GM18909 (cell line): ENCODE results near the gene GOLGA2.

Experiments
- ATAC-seq: cut with Tn5 transposase; IDR thresholded peaks from one replicate; pipeline ENCODE4 v1.9.1; 2021; ENCODE audit warnings: mild to moderate bottlenecking; ENCODE audit not compliant: unreplicated experiment, poor library complexity

Gene GOLGA2

DNA sequence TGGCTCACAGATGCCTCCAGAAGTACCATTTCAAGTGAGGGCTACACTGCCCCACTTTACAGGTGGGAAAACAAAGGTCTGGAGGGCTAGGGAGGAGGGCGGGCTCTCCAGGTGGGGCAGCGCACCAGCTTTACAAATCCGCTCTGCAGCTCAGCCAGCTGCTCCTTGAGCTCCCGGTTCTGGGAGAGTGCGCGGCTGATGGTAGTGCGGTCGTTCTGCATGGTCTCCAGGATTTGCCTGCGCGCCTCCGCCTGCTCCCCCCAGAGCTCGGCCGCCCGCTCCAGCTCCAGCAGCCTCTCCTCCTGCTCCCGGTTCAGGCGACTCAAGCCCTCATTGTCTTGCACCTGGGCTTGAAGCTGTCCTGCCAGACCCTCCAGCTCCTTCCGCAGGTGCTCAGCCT is 15.5 kb downstream of the GOLGA2 start:
- ATAC-seq, result no peak

DNA sequence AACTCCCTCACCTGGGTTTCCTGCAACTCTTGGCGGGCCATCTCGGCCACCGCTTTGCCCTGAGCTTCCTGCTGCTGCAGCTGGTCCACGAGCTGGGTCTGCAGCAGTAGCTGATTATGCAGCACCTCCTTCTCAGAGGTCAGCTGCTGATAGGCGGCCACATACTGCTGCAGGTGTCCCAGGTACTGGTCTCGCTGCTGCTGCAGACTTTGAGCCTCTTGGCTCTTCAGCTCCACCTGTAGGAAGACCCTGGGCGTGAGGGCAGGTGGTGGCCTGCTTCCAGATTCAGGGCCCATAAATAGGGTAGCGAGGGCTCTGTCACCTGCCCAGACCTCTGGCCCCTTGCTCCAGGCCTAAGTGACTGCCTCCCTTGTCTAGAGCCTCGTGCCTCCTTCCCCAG is 16.7 kb downstream of the GOLGA2 start:
- ATAC-seq, result no peak

DNA sequence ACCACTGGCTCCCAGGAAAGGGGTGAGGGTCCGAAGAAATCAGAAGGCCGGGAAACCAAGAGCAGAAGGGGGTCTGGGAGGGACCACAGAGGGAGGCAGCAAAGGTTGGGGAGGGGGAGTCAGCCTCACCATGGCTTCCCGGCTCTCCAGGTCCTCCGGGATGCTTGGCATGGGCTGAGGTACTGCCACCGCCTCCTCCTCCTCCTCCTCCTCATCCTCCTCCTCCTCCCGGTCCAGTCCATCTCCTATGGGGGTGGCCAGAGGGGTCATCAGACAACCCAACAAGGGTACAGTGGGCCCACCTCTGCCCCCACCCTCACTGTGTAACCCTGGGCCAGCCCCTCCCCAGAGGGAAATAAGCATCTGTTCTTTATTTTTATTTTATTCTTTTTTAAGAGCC is 17.5 kb downstream of the GOLGA2 start:
- no peak for ATAC-seq

DNA sequence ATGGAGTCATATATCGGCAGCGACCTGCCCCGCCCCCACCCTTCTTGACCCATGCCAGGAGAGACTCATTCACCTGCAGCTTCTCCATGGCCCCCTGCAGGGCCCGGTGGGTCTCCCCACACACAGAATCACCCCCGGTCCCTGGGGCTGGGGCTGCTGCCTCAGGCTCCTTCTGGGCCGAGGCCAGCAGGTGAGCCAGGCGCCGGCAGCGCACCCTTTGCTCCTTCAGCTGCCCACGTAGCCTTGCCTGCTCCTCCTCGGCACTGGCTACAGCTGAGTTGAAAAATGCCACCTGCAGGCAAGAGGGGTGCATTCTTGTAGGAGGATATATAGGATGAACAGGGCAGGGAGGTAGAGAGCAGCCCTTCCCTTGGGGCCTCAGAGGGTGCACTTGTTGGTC is 17.9 kb downstream of the GOLGA2 start:
- ATAC-seq, result no peak

DNA sequence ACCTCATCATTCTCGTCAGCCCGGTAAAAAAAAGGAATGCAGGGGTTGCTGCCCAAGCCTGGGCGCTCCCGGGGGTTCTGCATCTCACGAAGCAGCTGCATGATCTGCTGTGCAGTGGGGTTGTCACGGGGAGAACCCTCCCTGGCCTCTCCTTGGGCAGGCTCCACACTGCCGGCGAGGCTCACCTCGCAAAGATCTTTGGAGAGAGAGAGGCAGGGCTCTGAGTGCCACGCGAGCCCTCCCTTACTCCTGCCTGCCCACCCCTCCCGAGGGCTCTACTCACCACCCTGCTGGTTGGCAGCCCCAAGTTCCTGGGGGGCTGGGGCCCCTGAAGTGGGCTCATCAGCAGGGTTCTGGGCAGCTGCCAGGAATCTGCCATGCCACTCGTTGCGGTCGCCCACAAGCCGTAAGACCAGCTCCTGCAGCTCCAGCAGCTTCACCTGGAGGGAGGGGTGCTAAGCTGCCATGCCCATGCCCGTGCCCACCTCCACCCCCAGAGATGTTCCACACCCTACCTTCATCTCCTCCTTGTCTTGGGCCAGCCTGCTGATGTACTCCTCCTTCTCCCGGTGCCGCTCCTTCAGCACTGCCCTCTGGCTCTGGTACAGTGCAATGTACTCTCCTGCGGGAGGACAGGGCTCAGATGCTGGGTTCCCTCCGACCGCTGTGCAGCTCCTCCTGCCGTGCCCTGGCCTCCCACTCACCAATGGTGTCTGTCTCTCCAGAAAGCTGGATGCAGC is 18.6 kb downstream of the GOLGA2 start:
- no peak for ATAC-seq

DNA sequence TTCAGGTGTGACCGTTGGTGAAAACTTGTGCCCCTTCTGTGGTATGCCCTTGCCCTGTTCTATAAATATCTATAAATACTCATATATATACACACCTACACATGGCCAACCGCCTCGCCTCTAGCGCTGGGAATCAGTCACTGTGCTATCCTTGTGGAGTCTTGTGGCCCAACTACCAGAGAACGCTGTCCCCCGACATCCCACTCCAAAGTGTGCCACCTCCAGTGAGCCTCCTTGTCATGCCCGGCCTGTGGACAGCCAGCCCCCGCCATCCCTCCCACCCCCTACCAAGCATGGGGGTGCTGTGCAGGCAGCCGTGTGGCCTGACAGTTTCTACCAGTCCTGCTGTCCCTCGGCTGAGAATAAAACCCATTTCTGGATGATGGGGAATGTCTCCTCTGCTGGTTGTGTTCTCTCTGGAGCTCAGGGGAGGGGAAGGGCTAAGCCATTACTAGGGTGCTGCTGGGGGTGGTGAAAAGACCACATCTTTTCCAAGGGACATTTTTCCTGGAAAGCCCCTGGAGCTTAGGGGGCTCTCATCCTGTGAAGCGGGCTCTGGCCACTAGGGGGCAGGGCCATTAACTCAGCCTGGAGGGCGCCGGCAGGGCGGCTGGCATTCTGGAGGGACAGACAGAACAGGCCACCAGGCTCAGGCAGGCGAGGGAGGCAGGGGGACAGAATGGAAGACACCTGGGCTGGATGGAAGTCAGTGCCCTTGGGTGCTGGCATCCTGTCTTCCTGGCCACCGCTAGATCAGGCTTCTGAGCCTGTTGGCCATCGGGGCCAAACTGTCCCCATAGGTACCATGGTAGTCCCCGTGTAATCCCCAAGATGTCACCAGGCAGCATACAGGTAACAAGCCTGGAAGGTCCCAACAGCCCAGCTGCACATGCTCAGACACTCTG is 20.7 kb downstream of the GOLGA2 start:
- ATAC-seq, result no peak

DNA sequence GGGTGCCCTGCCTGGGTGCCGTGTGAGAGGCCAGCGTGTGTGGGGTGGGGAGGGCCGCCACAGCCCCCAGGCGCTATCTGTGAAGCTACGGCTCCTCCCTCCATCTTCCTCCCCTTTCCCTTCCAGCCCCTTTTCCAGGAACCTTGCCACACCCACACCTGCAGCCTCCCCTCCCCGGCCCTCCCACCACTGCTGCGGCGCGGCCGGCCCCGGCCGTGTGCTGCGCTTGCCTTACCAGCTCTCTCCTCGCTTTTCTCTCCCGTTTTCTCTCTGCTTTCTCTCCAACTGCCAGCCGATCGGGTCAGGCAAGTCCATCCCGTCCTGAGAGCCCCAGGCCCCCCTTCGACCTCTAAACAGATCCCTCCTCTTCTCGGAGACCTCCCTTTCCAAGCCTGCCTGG is 21.4 kb downstream of the GOLGA2 start:
- ATAC-seq, result no peak

DNA sequence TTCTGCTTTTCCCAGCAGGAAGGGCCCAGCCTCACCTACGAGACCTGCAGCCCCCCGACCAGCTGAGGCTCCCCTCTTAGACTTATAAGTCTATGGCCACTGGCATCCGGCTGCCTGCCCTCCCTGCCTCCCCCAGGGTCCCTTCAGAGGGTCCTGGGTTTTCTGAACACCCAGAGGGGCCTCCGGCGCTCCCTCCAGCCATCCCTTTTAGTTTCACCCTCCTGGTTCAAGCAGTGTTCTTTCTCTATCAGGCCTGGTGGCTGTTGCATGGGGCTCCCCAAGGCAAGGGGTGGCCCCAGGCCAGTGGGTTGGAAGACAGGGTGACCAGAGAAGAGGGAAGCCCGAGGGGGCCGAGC is 21.8 kb downstream of the GOLGA2 start:
- ATAC-seq, result no peak

DNA sequence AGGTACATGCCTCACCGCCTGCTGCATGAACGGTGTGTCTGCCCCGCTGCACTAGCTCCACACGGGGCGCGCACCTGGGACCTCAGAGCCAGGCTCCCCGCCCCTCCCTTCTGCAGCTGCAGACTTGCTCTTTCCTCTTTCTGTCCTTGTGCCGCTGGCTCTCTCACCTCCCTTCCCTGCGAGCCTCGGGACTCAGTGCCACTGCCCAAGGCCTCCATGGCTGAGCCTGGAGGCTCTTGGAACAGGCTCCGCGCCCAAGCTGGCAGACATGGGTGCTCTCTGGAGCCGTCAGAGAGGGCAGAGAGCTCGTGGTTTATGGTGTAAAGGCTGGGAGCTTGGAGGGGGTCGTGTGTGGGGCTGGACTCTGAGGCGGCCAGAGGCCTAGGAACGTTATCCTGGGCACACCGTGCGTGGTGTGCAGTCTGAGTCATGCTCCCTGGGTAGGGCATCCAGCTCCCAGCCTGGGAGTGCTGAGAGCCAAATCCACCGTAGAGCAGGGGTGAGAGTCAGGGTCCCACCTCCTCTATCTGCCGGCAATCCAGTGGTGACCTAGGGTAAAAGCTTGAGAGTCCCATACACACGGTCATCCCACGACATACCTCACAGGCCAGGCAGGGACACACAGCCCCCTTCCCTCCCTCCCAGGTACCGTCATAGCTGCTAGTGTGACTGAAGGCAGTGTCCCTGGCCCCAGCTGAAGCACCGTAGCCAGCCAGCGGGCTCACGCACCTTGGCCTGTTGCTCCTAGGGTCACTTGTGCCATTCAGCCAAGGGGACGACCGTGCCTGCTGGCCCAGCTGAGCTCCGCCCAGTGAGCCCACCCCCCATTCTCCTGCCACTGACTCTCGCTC is 22.4 kb downstream of the GOLGA2 start:
- ATAC-seq, result no peak

DNA sequence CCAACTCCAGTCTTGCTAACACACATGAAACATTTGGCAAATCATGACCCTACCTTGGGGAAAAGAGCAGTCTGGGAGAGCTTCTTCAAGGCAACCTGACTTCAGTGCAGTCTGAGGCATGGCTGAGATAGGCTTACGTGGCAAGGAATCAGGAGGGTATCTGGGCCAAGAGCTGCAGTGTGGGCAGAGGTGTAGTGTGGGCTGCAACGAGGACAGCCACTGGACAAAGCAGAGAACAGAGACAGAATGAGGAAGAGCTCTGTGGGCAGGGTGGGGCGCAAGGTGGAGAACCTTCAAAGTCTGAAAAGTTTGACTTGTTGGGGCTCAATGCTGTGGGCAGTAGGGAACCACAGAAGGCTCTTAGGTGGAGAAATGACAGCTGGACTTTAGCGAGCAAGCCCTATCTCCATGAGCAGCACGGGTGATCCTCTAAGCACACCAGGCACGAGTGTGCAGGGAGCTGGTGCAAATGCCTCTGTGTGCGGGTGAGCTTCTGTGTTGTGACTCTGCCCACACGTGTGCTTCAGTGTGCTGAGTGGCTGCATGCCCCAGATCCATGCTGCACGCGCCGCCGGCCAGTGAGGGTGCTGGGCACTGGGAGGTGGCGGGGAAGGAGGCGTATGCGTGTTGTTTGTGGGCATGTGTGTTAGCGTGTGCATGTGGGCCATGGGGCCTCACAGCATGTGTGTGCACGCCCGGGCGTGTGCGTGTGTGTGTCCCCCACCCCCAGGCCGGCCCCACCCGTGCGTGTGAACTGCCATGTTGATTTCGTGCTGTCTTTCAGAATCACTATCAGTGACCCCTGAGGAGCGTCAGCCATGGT is 23.3 kb downstream of the GOLGA2 start:
- ATAC-seq, result no peak

DNA sequence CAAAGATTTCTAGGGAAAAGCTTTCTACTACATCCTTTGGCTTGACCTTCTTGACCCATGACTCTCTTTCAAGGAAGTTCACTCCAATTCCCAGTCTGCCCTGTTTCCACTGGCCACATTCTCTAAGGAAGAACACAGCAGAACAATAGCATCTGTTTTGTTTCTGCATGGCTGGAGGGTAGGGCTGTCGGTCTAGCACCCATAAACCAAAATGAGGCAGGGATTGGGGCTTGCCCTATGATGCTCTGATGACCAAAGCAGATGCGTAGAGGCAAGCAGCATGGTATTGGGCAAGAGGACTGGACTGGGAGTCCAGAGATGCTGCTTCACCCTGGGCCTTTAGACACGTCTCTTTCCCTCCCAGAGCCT is 24.1 kb downstream of the GOLGA2 start:
- ATAC-seq, result no peak

DNA sequence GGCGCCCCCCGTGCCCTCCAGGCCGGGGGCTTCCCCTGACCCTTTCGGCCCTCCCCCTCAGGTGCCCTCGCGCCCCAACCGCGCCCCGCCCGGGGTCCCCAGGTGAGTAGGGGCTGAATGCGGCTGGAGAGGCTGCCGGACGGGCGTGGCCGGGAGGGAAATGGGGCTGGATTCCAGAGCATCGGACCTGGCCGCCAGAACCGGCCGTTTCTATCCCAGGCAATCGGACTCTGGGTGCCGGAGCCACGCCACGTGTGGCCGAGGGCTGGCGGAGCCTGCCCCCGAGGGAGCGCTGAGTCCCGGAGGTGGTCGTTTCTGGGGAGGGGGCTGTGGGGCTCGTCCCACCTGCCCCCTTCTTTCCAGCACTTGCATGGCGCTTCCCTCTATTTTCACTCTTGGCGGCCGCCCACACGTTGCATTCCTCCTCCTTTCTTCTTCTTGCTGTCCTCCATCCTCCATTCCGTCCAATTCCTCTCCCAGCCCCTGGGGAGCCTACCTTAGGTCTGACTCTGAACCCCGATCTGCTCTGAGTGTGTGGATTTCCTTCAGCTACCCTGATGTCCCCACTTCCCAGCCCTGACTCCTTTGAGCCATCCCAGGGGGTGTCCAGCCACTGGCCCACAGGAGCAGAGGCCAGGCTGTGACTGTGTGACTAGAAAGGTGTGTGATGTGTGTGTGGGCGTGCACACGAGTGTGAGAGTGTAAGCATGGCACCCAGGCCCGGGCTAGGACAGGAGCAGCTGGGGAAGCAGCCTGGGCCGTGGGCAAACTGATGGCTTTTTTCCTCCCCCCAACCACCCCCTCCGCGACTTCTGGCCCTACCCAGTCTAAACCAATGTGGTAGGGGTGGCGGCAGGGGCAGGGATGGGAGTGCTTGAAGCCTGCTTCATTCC is 24.7 kb downstream of the GOLGA2 start:
- peak; percentile 32 for ATAC-seq

DNA sequence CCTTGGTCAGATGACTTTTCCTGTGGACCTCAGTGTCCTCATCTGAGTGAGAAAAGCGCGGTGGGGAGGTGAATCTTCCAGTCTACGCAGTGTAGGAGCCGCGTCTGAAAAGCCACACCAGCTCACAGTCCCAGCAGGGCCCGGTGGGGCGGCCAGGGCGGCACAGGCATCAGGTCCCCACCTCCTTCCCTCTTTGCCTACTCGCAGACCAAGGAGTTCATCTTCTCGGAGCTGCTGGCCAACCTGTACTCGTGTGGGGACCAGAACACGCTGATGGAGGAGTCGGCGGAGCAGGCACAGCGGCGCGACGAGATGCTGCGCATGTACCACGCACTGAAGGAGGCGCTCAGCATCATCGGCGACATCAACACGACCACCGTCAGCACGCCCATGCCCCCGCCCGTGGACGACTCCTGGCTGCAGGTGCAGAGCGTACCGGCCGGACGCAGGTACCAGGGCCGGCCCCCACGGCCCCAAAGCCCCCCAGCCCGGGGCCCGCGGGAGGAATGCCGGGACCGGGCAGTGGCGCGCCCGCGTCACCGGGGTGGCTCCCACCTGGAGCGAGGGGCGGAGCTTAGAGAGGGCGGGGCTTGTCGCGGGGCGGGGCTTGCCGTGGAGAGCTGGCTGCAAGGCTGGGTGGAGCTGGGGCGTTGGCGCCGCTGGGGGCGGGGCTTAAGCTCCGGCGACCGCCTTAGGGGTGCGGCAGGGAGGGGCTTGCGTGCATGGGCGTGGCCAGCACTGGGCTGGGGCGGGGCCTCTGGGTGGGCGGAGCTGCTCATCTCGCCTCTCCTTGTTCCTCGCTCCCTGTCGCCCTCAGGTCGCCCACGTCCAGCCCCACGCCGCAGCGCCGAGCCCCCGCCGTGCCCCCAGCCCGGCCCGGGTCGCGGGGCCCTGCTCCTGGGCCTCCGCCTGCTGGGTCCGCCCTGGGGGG is 25.6 kb downstream of the GOLGA2 start:
- peak; percentile 84 for ATAC-seq

DNA sequence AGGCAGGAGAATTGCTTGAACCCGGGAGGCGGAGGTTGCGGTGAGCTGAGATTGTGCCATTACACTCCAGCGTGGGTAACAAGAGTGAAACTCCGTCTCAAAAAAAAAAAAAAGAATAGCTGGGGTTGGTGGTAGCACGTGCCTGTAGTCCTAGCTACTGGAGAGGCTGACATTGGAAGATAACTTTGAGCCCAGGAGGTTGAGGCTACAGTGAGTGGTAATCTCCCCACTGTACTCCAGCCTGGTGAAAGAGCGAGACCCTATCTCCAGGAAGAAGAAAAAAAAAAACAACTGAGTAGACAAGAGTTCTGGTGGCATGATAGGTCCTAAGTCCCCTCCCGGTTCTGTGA is 26.3 kb downstream of the GOLGA2 start:
- ATAC-seq, result no peak

DNA sequence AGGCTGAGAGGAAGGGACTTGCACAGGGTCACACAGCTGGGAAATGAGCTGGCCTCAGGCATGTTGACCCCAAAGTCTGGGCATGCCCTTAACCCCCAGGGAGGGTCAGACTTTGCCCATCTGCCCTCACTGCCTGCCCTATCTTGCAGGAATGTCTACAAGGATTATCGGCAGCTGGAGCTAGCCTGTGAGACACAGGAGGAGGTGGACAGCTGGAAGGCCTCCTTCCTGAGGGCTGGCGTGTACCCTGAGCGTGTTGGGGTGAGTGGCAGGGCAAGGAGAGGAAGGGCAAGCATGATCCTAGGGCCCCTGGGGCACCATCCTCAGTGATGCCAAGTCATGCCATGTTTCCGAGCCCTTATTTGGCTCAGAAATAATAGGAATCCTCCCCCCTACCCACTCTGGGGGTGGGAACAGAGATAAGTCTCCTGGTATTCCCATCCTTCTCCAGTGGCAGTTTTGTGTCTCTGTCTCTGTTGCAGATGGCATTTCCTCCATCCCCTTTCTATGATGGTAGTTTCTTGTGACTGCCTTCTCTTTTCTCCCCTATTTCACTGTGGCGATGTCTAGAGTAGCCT is 28.5 kb downstream of the GOLGA2 start:
- ATAC-seq, result no peak

DNA sequence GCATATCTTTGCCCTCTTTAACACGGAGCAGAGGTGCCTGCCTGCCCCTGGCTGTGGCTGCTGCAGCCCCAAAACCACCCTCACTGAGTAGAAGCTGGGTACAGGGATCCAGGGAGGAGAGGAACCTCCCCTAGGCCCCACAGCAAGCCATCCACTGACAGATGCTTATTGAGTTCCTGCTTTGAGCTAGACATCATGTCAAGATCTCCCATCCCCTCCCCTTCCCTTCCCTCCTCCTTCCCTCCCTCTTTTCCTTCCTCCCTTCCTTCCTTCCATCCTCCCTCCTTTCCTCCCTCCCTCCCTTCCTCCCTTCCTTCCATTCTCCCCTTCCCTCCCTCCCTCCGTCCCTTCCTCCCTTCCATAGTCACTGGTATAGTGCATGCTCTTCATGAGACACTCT is 29.3 kb downstream of the GOLGA2 start:
- ATAC-seq, result no peak

DNA sequence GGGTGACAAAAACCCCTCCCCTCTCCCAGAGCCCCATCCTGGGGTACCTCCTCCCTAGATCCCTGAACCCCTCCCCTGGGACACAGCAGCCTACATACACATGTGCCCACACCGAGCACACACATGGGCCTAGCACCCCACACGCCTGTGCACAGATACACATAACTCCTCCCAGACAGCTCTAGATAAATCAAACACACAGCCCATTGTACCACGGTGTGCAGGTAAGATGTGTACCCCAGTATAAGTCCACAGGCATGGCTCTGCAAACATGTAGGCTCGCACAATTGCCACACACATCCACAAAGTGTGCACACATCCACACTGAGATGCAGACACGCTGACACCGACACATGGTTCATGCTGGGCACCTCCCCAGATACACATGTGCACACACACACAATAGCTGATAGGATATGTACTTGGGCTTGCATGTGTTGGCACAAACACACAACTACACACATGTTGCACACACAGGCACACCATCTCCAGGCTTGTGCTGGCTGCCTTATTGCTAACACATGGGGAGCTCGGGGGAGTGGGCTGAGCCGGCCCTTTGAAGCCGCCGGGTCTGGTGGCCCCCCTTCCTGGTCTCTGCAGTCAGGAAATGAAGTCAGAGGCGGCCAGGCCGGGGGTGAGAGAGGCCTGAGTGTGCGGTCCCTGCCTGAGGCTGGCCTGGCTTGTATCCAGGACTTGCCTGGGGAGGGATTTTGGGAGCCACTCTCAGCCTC is 30.2 kb downstream of the GOLGA2 start:
- ATAC-seq, result no peak
